Left ventricle myocardium inferior (tissue), 1 donor: ENCODE measurements around the gene KRT8. TPM values are rescaled to one million over a fixed set of nuclear protein-coding genes. Genes with fewer than 3 reads are reported as not detected.

Experiments used
- DNase-seq: peaks from one replicate; pipeline ENCODE4 v3.0.0-alpha.2; 2020
- H3K27ac ChIP-seq: fragments of 200-600 bp; replicated peaks from 2 replicates; pipeline ENCODE4 v1.8.0; 2021
- H3K27me3 ChIP-seq: fragments of 200-600 bp; 2 replicates; pipeline ENCODE4 v1.8.0; 2021; ENCODE audit warnings: low read depth
- H3K36me3 ChIP-seq: fragments of 200-600 bp; 2 replicates; pipeline ENCODE4 v1.8.0; 2021
- H3K4me1 ChIP-seq: fragments of 200-600 bp; 2 replicates; pipeline ENCODE4 v1.8.0; 2021
- H3K4me3 ChIP-seq: fragments of 200-600 bp; 2 replicates; pipeline ENCODE4 v1.8.0; 2021; ENCODE audit warnings: mild to moderate bottlenecking, moderate library complexity
- H3K9me3 ChIP-seq: fragments of 200-600 bp; replicated peaks from 2 replicates; pipeline ENCODE4 v1.8.0; 2021
- intact Hi-C: fragments of 100-400 bp; cut with micrococcal nuclease; formaldehyde crosslinking; loops from one replicate; pipeline ENCODE4 v1.11.0; 2022
- total RNA-seq: library from RNA; stranded (reverse); fragmentation: NEBNext Ultra II Directional; extraction: Animal tissue kit (Norgen Biotek cat#: 25700); gene quantifications from one replicate; pipeline ENCODE4 v1.2.1, GENCODE V29; 2021
- TF ChIP-seq, protein P1 (sequence below): fragments of 200-600 bp; IDR thresholded peaks from 2 replicates; pipeline ENCODE4 v1.8.0; 2021; ENCODE audit warnings: antibody characterized with exemption, mild to moderate bottlenecking, borderline replicate concordance
- donor health status: DM: no; HTN: yes; CAD: no; lungs with severe emphysema.

KRT8 gene
- total RNA-seq, 1 donor from 2014 or later: 63.4 TPM

DNA sequence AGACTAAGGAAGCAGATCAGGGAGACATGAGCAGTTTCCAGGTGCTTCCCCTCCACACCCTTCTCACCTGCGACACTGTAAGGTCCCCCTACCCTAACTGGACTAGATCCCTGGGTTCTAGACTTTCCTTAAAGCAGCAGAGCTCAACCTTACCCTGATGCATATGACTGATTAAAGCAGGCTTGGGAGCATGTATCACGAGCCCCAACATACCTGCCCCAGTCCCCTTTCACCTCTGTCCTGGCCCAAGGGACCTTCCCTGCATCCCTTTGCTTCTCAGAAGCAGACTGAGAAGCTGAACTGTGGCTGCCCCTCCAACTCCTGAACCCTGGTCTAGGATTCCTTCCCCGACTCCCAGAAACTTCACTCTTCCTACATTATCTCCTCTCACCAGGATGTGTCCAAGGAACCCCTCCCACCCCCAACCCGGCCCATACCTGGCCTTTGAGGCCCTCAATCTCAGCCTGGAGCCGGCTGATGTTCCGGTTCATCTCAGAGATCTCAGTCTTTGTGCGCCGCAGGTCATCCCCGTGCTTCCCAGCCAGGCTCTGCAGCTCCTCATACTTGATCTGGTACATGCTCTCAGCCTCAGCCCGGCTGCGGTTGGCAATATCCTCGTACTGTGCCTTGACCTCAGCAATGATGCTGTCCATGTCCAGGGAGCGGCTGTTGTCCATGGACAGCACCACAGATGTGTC, 5.4 kb downstream of the KRT8 start:
- DNase-seq: no peak
- TF ChIP-seq, protein P1, sequence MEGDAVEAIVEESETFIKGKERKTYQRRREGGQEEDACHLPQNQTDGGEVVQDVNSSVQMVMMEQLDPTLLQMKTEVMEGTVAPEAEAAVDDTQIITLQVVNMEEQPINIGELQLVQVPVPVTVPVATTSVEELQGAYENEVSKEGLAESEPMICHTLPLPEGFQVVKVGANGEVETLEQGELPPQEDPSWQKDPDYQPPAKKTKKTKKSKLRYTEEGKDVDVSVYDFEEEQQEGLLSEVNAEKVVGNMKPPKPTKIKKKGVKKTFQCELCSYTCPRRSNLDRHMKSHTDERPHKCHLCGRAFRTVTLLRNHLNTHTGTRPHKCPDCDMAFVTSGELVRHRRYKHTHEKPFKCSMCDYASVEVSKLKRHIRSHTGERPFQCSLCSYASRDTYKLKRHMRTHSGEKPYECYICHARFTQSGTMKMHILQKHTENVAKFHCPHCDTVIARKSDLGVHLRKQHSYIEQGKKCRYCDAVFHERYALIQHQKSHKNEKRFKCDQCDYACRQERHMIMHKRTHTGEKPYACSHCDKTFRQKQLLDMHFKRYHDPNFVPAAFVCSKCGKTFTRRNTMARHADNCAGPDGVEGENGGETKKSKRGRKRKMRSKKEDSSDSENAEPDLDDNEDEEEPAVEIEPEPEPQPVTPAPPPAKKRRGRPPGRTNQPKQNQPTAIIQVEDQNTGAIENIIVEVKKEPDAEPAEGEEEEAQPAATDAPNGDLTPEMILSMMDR: no peak
- peaks cover 14% of the 10 kb centered on the region for H3K4me1 ChIP-seq
- H3K27me3 ChIP-seq: no peaks in the 10 kb centered on the region
- intact Hi-C loops: loop anchor here (5.0 kb wide), 1 partner anchor 73 kb away; no protein-coding TSS in a partner anchor
- H3K9me3 ChIP-seq: no peaks in the 10 kb centered on the region
- H3K27ac ChIP-seq: no peak overlapping the region
- H3K4me3 ChIP-seq: no peak overlapping the region
- H3K36me3 ChIP-seq: peaks cover 22% of the 10 kb centered on the region

DNA sequence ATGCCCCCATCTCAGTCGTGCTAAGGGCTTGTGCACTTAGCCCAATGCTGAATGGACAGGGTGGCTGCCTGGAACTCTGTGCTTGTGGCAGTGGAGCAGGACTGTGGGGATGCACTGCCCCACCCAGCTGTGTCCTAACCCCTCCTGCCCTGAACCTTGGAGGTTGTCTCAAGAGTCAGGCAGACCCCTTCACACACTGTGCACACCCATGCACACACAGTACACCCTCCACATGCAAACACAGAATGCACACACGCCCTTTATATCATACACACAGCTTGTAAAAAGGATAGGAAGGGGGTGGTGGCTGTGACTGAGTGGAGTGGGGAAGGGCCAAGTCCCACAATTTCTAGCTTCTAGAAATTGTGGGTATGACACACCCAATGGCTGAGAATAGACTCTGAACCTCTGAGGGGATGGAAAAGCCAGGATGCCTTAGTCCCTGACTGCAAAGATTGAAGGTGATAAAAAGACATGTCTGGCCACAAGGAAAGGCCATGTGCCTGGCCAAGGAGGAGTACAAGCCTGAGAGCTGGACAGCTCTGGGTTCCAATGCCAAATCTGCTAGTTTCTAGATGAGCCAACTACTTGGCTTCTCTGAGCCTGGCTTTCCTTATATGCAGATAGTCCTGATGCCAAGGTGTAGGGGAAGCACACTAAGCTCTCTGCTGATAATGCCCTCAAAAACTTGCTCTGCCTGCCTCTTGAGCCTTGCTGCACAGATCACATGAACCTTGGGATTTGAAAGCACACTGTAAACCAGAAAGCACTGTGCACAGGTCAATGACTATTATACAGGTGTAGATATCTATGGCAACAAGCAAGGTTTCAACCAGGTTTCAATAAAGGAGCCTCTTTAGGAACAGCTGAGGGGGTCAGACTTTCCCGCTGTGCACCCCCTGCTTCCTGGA, 8.4 kb downstream of the KRT8 start:
- peaks cover 4% of the 10 kb centered on the region for H3K4me1 ChIP-seq
- H3K9me3 ChIP-seq: no peaks in the 10 kb centered on the region
- intact Hi-C loops: loop anchor here (5.0 kb wide), 1 partner anchor 76 kb away; no protein-coding TSS in a partner anchor
- H3K4me3 ChIP-seq: no peak overlapping the region
- H3K27me3 ChIP-seq: peaks cover 15% of the 10 kb centered on the region
- no peak overlapping the region for H3K27ac ChIP-seq
- TF ChIP-seq, protein P1: no peak
- H3K36me3 ChIP-seq: peaks cover 21% of the 10 kb centered on the region
- DNase-seq: no peak

DNA sequence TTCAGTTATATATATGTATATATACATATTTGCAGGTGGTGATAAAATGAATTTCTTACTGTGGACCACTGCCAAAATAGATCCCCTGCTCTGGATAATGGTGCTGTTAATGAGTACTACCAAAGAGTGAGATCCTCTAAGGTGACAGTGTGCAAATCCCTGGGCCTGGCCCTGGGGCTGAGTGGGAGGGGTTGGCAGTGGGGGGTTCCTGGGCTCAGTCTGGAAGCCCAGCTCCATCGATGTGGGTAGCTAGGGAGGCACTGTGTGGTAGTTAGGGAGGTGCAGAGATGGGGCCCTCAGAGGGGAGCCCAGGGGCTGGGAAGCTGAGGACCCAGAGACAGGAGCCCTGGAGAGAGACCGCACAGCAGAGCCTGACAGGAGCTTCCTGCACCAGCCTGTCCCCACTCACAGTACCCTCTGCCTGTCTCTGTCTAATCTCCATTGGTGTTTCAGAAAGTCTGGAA, 9.1 kb downstream of the KRT8 start:
- intact Hi-C loops: loop anchor here (5.0 kb wide), 1 partner anchor 77 kb away; no protein-coding TSS in a partner anchor
- H3K27ac ChIP-seq: no peak overlapping the region

DNA sequence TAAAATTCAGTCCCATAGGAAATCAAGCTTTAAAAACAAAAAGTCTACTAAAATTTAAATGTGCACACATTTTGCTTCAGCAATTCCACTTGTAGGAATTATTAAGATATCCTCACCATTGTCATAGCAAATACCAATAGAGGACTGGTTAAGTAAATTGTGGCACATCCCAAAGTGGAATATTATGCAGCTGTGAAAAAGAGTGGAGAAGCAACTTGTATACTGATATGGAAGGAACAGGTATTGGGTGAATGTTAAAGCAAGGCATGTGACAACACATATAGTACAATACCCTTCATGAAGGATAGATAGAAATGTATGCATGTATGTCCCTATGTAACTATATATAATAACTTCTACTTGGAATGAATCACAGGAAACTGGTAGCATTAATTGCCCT, 11.9 kb downstream of the KRT8 start:
- peaks cover 18% of the 10 kb centered on the region for H3K27me3 ChIP-seq
- peaks cover 4% of the 10 kb centered on the region for H3K4me1 ChIP-seq
- no peak overlapping the region for H3K4me3 ChIP-seq
- H3K9me3 ChIP-seq: no peaks in the 10 kb centered on the region
- TF ChIP-seq, protein P1: no peak
- peaks cover 1% of the 10 kb centered on the region for H3K36me3 ChIP-seq
- H3K27ac ChIP-seq: no peak overlapping the region
- intact Hi-C loops: no loop called here
- no peak for DNase-seq

More for the DNA sequence above, 9.1 kb downstream of the KRT8 start:
- H3K36me3 ChIP-seq: peaks cover 16% of the 10 kb centered on the region
- H3K9me3 ChIP-seq: no peaks in the 10 kb centered on the region
- TF ChIP-seq, protein P1: no peak
- peaks cover 4% of the 10 kb centered on the region for H3K4me1 ChIP-seq
- H3K4me3 ChIP-seq: no peak overlapping the region
- peaks cover 15% of the 10 kb centered on the region for H3K27me3 ChIP-seq
- no peak for DNase-seq

DNA sequence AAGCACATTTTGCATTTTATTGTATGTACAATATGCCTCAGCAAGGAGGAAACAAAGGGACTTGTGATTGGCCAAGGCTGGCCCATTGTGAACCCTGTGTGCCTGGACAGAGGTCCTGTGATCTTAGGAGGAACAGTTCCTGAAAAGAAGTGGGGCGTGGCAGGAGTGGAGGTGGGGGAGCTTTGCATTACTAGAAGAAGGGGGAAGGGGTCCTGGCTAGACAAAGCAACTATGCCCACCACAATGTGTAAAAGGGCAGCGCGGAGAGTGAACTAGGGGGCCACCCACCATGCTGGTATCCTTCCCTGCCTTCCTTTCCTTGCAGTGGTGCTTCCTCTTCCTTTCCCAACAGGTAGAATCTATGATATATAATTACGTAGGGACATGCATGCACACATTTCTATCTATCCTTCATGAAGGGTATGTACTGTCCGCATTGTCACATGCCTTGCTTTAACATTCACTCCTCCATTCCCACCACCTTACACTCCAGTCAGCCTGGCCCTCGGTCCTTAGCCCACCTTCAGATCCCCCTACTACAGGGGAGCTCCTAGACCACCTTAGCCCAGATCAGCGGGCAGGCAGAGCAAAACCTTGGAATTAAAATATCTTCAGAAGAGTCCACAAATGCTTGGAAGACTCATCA, 12.5 kb downstream of the KRT8 start:
- Histone ChIP-seq H3K27me3 (peaks cover 18% of the 10 kb centered on the region), H3K4me3 (no peak overlapping the region), H3K9me3 (no peaks in the 10 kb centered on the region), H3K4me1 (peaks cover 4% of the 10 kb centered on the region), H3K36me3 (no peaks in the 10 kb centered on the region), H3K27ac (no peak overlapping the region)
- TF ChIP-seq, protein P1: no peak
- intact Hi-C loops: no loop called here
- no peak for DNase-seq
